Fibroblast of lung (primary cell): ENCODE data around the gene ITPK1.

Experiments
- EZH2 ChIP-seq: IDR thresholded peaks from 2 replicates; pipeline ENCODE4 v1.5.1; 2012; ENCODE audit warnings: low read length, control low read depth, mild to moderate bottlenecking; ENCODE audit errors: missing control alignments
- TF ChIP-seq, protein P1 (sequence below), 2 donors: IDR thresholded peaks in 1 of 2; conservative IDR thresholded peaks in 1 of 2; 1 replicate in 1 of 2; 2 replicates in 1 of 2; pipeline ENCODE4 v1.5.1; 2011 to 2012; ENCODE audit warnings: low read length in 2 of 2, control low read depth in 1 of 2, inconsistent platforms in 1 of 2, low read depth in 1 of 2, mild to moderate bottlenecking in 1 of 2

DNA sequence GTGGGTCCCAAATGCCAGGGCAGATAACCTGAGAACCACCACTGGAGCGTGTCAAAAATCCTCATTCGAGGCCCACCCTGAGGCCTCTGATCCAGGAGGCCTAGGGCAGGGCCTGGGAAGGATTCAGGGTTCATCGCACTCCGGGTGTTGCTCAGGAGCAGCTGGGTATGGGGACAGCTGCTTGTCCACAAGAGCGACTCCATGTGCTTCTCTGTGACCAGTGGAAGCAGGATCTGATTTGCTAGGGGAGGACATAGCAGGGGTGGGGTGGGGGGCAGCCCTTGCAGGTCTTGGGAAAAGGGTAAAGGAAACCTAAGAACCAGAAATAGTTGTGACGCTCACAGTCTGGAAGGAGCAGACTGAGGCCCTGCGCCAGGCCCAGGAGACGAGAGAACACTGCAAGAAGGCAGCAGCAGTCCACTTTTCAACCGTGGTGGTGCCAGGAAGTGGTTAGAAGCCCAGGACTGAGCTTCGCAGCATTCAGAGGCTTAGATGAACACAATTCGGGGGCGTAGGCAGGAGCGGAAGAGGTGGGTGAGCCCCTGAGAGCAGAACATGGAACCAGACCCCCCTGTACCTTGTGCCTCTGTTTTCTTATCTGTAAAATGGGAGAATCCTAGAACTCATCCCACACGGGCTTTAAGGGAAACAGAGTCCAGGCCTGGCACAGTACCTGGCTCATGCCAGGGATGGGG, 33.7 kb downstream of the ITPK1 start:
- TF ChIP-seq, protein P1, sequence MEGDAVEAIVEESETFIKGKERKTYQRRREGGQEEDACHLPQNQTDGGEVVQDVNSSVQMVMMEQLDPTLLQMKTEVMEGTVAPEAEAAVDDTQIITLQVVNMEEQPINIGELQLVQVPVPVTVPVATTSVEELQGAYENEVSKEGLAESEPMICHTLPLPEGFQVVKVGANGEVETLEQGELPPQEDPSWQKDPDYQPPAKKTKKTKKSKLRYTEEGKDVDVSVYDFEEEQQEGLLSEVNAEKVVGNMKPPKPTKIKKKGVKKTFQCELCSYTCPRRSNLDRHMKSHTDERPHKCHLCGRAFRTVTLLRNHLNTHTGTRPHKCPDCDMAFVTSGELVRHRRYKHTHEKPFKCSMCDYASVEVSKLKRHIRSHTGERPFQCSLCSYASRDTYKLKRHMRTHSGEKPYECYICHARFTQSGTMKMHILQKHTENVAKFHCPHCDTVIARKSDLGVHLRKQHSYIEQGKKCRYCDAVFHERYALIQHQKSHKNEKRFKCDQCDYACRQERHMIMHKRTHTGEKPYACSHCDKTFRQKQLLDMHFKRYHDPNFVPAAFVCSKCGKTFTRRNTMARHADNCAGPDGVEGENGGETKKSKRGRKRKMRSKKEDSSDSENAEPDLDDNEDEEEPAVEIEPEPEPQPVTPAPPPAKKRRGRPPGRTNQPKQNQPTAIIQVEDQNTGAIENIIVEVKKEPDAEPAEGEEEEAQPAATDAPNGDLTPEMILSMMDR (conservative IDR thresholded peaks at IDR 0.05 in 1 of 2, IDR thresholded peaks at IDR 0.05 in 1 of 2; ENCODE audit: low read depth in 1 of 2, low read length in 2 of 2): no peak
- no peak for TF ChIP-seq EZH2
